Measurements from ENCODE around the gene LRFN2. TPM values are rescaled to one million over a fixed set of nuclear protein-coding genes. Genes with fewer than 3 reads are reported as not detected.

Gene LRFN2
- polyA plus RNA-seq, 1 donor from 2014 or later: 14.8 TPM

DNA sequence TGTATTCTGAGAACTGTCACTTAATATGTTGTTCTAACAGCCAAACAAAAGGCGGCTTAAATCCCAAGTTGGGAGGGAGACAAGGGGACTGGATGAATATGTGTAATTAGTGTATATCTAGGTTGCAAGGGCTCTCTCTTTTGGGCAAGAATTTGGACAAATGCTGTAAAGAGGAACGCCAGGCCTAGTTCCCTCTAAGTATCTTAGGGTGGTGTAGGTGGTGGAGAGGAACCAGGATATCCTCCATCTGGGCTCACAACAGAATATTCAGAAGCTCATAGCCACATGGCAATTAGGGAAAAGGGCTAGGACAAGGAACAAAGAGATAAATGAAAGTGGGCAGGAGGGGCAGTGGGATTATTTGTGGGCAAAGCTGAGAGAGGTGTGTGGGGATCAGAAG is 149.5 kb downstream of the LRFN2 start:
- no peak overlapping the region for H3K27ac ChIP-seq (ENCODE audit: low read length)
- H3K9me2 ChIP-seq (ENCODE audit: insufficient read depth, low read length): no peaks in the 10 kb centered on the region
- H3K9ac ChIP-seq (ENCODE audit: low read length): no peak overlapping the region
- TF ChIP-seq REST (IDR thresholded peaks at IDR 0.05; ENCODE audit: borderline replicate concordance) (no peak), RAD21 (conservative IDR thresholded peaks at IDR 0.05) (no peak), SMC3 (conservative IDR thresholded peaks at IDR 0.05; ENCODE audit: poor library complexity) (no peak), EP300 (conservative IDR thresholded peaks at IDR 0.05; ENCODE audit: poor library complexity, severe bottlenecking) (no peak), TAF1 (IDR thresholded peaks at IDR 0.05; ENCODE audit: low read depth) (no peak), MXI1 (conservative IDR thresholded peaks at IDR 0.05; ENCODE audit: poor library complexity, severe bottlenecking) (no peak), POLR2AphosphoS5 (IDR thresholded peaks at IDR 0.05) (no peak)
- TF ChIP-seq, protein P1, sequence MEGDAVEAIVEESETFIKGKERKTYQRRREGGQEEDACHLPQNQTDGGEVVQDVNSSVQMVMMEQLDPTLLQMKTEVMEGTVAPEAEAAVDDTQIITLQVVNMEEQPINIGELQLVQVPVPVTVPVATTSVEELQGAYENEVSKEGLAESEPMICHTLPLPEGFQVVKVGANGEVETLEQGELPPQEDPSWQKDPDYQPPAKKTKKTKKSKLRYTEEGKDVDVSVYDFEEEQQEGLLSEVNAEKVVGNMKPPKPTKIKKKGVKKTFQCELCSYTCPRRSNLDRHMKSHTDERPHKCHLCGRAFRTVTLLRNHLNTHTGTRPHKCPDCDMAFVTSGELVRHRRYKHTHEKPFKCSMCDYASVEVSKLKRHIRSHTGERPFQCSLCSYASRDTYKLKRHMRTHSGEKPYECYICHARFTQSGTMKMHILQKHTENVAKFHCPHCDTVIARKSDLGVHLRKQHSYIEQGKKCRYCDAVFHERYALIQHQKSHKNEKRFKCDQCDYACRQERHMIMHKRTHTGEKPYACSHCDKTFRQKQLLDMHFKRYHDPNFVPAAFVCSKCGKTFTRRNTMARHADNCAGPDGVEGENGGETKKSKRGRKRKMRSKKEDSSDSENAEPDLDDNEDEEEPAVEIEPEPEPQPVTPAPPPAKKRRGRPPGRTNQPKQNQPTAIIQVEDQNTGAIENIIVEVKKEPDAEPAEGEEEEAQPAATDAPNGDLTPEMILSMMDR (IDR thresholded peaks at IDR 0.05; ENCODE audit: poor library complexity, severe bottlenecking): no peak
- no peaks in the 10 kb centered on the region for H4K20me1 ChIP-seq (ENCODE audit: insufficient read depth)
- no peaks in the 10 kb centered on the region for H3K79me2 ChIP-seq (replicated peaks; ENCODE audit: insufficient read depth, low read length)
- no peaks in the 10 kb centered on the region for H3K9me3 ChIP-seq (ENCODE audit: low read length)
- H3K36me3 ChIP-seq (ENCODE audit: insufficient read depth, low read length): no peaks in the 10 kb centered on the region
- H3K27me3 ChIP-seq (ENCODE audit: insufficient read depth, low read depth, low read length): no peaks in the 10 kb centered on the region
- H3K4me3 ChIP-seq (ENCODE audit: low read length): no peak overlapping the region
- no peak overlapping the region for H3K4me2 ChIP-seq (ENCODE audit: low read length)
- H2AFZ ChIP-seq (ENCODE audit: low read depth, low read length): no peak overlapping the region
- no peaks in the 10 kb centered on the region for H3F3A ChIP-seq (ENCODE audit: insufficient read depth, low read length, poor library complexity, severe bottlenecking)

GRCh38 chr6:40436685-40437604 is 150.2 kb downstream of the LRFN2 start:
- H3K9me3 ChIP-seq (ENCODE audit: low read length): no peaks in the 10 kb centered on the region
- no peak overlapping the region for H3K27ac ChIP-seq (ENCODE audit: low read length)
- no peaks in the 10 kb centered on the region for H4K20me1 ChIP-seq (ENCODE audit: insufficient read depth)
- TF ChIP-seq EZH2 (IDR thresholded peaks at IDR 0.05; ENCODE audit: borderline replicate concordance, insufficient read depth, low read length, poor library complexity, severe bottlenecking) (no peak), POLR2AphosphoS5 (IDR thresholded peaks at IDR 0.05) (no peak), EP300 (conservative IDR thresholded peaks at IDR 0.05; ENCODE audit: poor library complexity, severe bottlenecking) (no peak), RAD21 (conservative IDR thresholded peaks at IDR 0.05) (no peak)
- TF ChIP-seq, protein P1 (IDR thresholded peaks at IDR 0.05; ENCODE audit: poor library complexity, severe bottlenecking): no peak
- no peaks in the 10 kb centered on the region for H3K36me3 ChIP-seq (ENCODE audit: insufficient read depth, low read length)
- no peak overlapping the region for H3K4me2 ChIP-seq (ENCODE audit: low read length)
- no peak overlapping the region for H2AFZ ChIP-seq (ENCODE audit: low read depth, low read length)
- no peak overlapping the region for H3K9ac ChIP-seq (ENCODE audit: low read length)
- no peaks in the 10 kb centered on the region for H3F3A ChIP-seq (ENCODE audit: insufficient read depth, low read length, poor library complexity, severe bottlenecking)
- H3K9me2 ChIP-seq (ENCODE audit: insufficient read depth, low read length): no peaks in the 10 kb centered on the region
- no peaks in the 10 kb centered on the region for H3K27me3 ChIP-seq (ENCODE audit: insufficient read depth, low read depth, low read length)
- H3K4me3 ChIP-seq (ENCODE audit: low read length): no peak overlapping the region
- no peaks in the 10 kb centered on the region for H3K79me2 ChIP-seq (replicated peaks; ENCODE audit: insufficient read depth, low read length)

Measured in neural cell (in vitro differentiated cells).